Esophagus squamous epithelium (tissue), 4 donors: ENCODE results near the gene DTX3L.

Experiments
- POLR2A ChIP-seq, 4 donors: fragments of 450-650 bp; IDR thresholded peaks; one replicate each; pipeline ENCODE4 v1.6.1; 2017; ENCODE audit warnings: antibody characterized with exemption in 4 of 4, mild to moderate bottlenecking in 4 of 4, moderate library complexity in 3 of 4
- TF ChIP-seq, protein P1 (sequence below), 6 experiments: fragments of 450-650 bp in 4 of 6; fragments of 200-600 bp in 2 of 6; sonication (generic) in 2 of 6; IDR thresholded peaks; one replicate each; pipeline ENCODE4 v1.5.1; 2016 to 2019; ENCODE audit warnings: antibody characterized with exemption in 6 of 6, mild to moderate bottlenecking in 4 of 6, moderate library complexity in 4 of 6

DNA sequence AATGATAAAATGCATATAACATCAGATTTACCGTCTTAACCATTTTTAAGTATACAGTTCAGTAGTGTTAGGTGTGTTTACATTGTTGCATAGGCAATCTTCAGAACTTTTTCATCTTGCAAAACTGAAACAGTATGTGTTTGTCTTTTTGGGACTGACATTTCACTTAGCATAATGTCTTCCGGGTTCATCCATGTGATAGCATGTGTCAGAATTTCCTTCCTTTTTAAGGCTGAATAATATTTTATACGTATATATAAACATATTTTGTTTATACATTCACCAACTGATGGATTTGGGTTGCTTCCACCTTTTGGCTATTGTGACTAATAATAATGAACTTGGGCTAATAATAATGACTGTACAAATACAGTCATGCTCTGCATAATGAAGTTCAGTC is 16.3 kb downstream of the DTX3L start:
- no peak for TF ChIP-seq POLR2A (IDR thresholded peaks at IDR 0.05)
- TF ChIP-seq, protein P1, sequence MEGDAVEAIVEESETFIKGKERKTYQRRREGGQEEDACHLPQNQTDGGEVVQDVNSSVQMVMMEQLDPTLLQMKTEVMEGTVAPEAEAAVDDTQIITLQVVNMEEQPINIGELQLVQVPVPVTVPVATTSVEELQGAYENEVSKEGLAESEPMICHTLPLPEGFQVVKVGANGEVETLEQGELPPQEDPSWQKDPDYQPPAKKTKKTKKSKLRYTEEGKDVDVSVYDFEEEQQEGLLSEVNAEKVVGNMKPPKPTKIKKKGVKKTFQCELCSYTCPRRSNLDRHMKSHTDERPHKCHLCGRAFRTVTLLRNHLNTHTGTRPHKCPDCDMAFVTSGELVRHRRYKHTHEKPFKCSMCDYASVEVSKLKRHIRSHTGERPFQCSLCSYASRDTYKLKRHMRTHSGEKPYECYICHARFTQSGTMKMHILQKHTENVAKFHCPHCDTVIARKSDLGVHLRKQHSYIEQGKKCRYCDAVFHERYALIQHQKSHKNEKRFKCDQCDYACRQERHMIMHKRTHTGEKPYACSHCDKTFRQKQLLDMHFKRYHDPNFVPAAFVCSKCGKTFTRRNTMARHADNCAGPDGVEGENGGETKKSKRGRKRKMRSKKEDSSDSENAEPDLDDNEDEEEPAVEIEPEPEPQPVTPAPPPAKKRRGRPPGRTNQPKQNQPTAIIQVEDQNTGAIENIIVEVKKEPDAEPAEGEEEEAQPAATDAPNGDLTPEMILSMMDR (IDR thresholded peaks at IDR 0.05) = no peak
